Calu3 (cell line): Measurements from ENCODE around the gene DOC2A. TPM values are rescaled to one million over a fixed set of nuclear protein-coding genes. Genes with fewer than 3 reads are reported as not detected.

ENCODE experiments used
- BruUV-seq: library from RNA; stranded (reverse); fragments of 400-500 nt; replicated peaks from 2 replicates; lab custom pipeline; 2021; lab: Mats Ljungman, UMichigan
- CTCF ChIA-PET: fragments of 300-600 bp; sonication (Branson Sonifier 250); formaldehyde crosslinking; loops from one replicate; lab custom pipeline; 2022; ENCODE audit warnings: antibody characterized with exemption; lab: Charles Lee
- DNase-seq: peaks from one replicate; pipeline ENCODE4 v3.0.0; 2022
- H3K27ac Mint-ChIP-seq: one replicate; pipeline ENCODE4 v1.8.0; 2022; ENCODE audit warnings: mixed read lengths; ENCODE audit not compliant: unreplicated experiment
- H3K27me3 Mint-ChIP-seq: one replicate; pipeline ENCODE4 v1.8.0; 2022; ENCODE audit warnings: mixed read lengths; ENCODE audit not compliant: unreplicated experiment
- H3K36me3 Mint-ChIP-seq: one replicate; pipeline ENCODE4 v1.8.0; 2022; ENCODE audit warnings: mild to moderate bottlenecking, moderate library complexity, mixed read lengths; ENCODE audit not compliant: insufficient read depth, unreplicated experiment
- H3K4me1 Mint-ChIP-seq: one replicate; pipeline ENCODE4 v1.8.0; 2022; ENCODE audit warnings: mild to moderate bottlenecking, low read depth, mixed read lengths; ENCODE audit not compliant: unreplicated experiment
- H3K4me3 Mint-ChIP-seq: one replicate; pipeline ENCODE4 v1.8.0; 2022; ENCODE audit warnings: mild to moderate bottlenecking, low read depth, moderate library complexity, mixed read lengths; ENCODE audit not compliant: unreplicated experiment
- H3K9me3 Mint-ChIP-seq: one replicate; pipeline ENCODE4 v1.8.0; 2022; ENCODE audit warnings: low read depth, mixed read lengths; ENCODE audit not compliant: unreplicated experiment
- CTCF ChIP-seq: fragments of 200-600 bp; IDR thresholded peaks from one replicate; pipeline ENCODE4 v1.8.0; 2022; ENCODE audit warnings: antibody characterized with exemption; ENCODE audit not compliant: unreplicated experiment
- intact Hi-C: fragments of 100-400 bp; cut with micrococcal nuclease; formaldehyde crosslinking; loops from one replicate; pipeline ENCODE4 v1.10.0; 2022; ENCODE audit not compliant: unreplicated experiment
- total RNA-seq: library from RNA; stranded (reverse); gene quantifications from 2 replicates; pipeline ENCODE4 v1.2.3, GENCODE V29; 2022

The DOC2A gene
- total RNA-seq, 1 experiment from 2014 or later = 19.9 TPM

GRCh38 chr16:29968205-29968604, 42.6 kb downstream of the DOC2A start:
- H3K27me3 Mint-ChIP-seq = no peaks in the 10 kb centered on the region
- no peak overlapping the region for H3K27ac Mint-ChIP-seq
- no peaks in the 10 kb centered on the region for H3K9me3 Mint-ChIP-seq
- peaks cover 2% of the 10 kb centered on the region for H3K4me1 Mint-ChIP-seq
- CTCF ChIA-PET = no interaction called here
- no peak for DNase-seq
- TF ChIP-seq CTCF = no peak
- H3K4me3 Mint-ChIP-seq = no peak overlapping the region
- intact Hi-C loops = no loop called here
- BruUV-seq = no TSS peak
- peaks cover 48% of the 10 kb centered on the region for H3K36me3 Mint-ChIP-seq

DNA sequence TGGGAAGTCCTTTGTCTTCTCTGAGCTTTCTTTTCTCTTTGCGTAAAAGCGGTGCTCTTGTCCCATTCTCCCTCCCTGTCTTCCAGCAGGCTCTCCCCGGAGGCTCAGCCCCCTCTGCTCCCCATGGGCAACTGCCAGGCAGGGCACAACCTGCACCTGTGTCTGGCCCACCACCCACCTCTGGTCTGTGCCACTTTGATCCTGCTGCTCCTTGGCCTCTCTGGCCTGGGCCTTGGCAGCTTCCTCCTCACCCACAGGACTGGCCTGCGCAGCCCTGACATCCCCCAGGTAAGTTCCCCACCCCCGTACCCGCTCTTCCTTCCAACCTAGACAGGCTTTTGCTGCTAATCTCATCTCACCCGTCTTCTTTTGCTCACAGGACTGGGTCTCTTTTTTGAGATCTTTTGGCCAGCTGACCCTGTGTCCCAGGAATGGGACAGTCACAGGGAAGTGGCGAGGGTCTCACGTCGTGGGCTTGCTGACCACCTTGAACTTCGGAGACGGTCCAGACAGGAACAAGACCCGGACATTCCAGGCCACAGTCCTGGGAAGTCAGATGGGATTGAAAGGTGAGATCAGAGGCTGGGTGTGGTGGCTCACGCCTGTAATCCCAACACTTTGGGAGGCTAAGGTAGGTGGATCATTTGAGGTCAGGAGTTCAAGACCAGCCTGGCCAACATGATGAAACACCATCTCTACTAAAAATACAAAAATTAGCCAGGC, 47.6 kb downstream of the DOC2A start:
- H3K27ac Mint-ChIP-seq = peak overlapping the region; percentile 92
- no peaks in the 10 kb centered on the region for H3K27me3 Mint-ChIP-seq
- peaks cover 43% of the 10 kb centered on the region for H3K36me3 Mint-ChIP-seq
- H3K4me1 Mint-ChIP-seq = peaks cover 11% of the 10 kb centered on the region
- CTCF ChIA-PET = interaction anchor here (2.0 to 2.2 kb wide), 3 partner anchors 10 to 47 kb away, joined by 12 to 19 read pairs (median 17); partner anchors contain the start of gene TAOK2
- H3K9me3 Mint-ChIP-seq = no peaks in the 10 kb centered on the region
- H3K4me3 Mint-ChIP-seq = peak overlapping the region; percentile 82
- intact Hi-C loops = no loop called here
- no peak for TF ChIP-seq CTCF
- no peak for DNase-seq
- no TSS peak for BruUV-seq

DNA sequence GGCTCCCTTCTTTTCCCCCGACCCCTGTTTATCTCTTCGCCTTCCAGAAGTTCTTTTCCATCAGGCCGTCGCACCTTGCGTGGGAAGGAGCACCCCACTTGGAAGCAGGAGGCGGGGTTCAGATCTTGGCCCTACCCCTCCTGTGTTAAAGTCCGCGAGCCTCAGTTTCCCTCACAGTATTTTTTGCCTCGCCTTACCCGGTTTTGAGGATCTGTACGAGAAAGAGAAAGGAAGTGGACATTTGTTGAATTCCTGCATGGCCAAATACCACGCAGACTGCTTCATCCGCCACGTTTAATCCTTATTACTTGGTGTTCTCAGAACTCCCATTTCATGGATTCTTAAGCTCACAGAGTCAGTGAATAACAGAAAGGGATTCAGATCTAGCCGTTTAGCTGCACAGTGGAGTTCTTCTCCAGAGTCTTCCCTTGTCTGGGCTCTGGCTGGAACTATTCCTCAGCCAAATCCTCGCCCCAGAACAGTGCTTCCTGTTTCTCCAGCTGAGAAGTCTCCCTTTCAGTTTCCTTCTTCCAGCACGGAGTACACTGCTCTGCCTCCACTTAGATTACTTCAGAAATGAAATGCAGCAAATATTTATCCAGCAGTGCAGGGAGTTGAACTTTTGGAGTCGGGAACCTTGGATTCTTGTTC, 48.4 kb downstream of the DOC2A start:
- peaks cover 11% of the 10 kb centered on the region for H3K4me1 Mint-ChIP-seq
- peak overlapping the region; percentile 82 for H3K4me3 Mint-ChIP-seq
- BruUV-seq = TSS peak; percentile 70
- peaks cover 39% of the 10 kb centered on the region for H3K36me3 Mint-ChIP-seq
- no peak for TF ChIP-seq CTCF
- H3K27me3 Mint-ChIP-seq = no peaks in the 10 kb centered on the region
- intact Hi-C loops = no loop called here
- CTCF ChIA-PET = interaction anchor here (0.7 to 2.2 kb wide), 9 partner anchors 11 to 122 kb away, joined by 3 to 19 read pairs (median 7); partner anchors contain the start of genes ASPHD1, SEZ6L2 and TAOK2
- no peak for DNase-seq
- H3K9me3 Mint-ChIP-seq = no peaks in the 10 kb centered on the region
- peak overlapping the region; percentile 92 for H3K27ac Mint-ChIP-seq

GRCh38 chr16:29961479-29962343, 49.1 kb downstream of the DOC2A start, which contains the start of gene TMEM219:
Gene TMEM219 (plus strand): TSS chr16:29962079. CDS start chr16:29963144, 1,065 bp downstream.
- peak; percentile 98 for DNase-seq
- Mint-ChIP-seq H3K27ac (peak within 1 kb of the TSS; percentile 92), H3K4me1 (peaks cover 11% of the 10 kb centered on the region), H3K27me3 (no peaks in the 10 kb centered on the region), H3K4me3 (peak within 1 kb of the TSS; percentile 82), H3K36me3 (peaks cover 37% of the 10 kb centered on the region), H3K9me3 (no peaks in the 10 kb centered on the region)
- TF ChIP-seq CTCF = peak; percentile 72
- TSS peak; percentile 84 for BruUV-seq
- intact Hi-C loops = no loop called here
- CTCF ChIA-PET = interaction anchor here (0.7 to 2.2 kb wide), 9 partner anchors 11 to 122 kb away, joined by 3 to 19 read pairs (median 7); partner anchors contain the start of genes ASPHD1, SEZ6L2 and TAOK2
